ENCODE measurements around the gene PYCR2. TPM values are rescaled to one million over a fixed set of nuclear protein-coding genes. Genes with fewer than 3 reads are reported as not detected.

PYCR2 gene
- total RNA-seq, 1 donor = 36.7 TPM

DNA sequence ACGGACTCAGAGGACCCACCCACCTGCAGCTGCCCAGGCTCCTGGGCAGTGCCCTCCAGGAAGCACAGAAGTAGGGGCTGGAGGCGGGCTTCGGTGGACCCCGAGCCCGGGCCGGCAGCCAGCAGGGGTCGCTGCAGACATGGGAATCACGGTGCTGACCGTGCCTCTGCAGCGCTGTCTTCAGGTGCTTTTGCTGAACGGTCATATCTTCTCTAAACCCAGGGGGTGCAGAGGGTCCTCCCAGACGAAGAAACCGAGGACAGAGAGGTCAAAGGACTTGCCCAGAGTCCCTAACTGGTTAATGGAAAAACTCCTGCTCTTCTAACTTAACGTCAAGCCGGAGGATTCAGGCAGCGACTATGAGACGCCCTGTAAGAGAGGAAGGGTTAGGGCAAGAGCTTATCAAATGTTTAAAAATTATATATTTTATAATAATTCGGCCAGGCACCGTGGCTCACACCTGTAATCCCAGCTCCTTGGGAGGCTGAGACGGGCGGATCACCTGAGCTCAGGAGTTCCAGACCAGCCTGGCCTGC, 38.5 kb upstream of the PYCR2 start:
- no peak overlapping the region for H3K4me3 ChIP-seq (ENCODE audit: low read depth, low read length)
- peak; percentile 60 for TF ChIP-seq CTCF (IDR thresholded peaks at IDR 0.05; ENCODE audit: insufficient read depth, low read depth, low read length)
- DNase-seq (ENCODE audit: low read depth) = peak; percentile 25

DNA sequence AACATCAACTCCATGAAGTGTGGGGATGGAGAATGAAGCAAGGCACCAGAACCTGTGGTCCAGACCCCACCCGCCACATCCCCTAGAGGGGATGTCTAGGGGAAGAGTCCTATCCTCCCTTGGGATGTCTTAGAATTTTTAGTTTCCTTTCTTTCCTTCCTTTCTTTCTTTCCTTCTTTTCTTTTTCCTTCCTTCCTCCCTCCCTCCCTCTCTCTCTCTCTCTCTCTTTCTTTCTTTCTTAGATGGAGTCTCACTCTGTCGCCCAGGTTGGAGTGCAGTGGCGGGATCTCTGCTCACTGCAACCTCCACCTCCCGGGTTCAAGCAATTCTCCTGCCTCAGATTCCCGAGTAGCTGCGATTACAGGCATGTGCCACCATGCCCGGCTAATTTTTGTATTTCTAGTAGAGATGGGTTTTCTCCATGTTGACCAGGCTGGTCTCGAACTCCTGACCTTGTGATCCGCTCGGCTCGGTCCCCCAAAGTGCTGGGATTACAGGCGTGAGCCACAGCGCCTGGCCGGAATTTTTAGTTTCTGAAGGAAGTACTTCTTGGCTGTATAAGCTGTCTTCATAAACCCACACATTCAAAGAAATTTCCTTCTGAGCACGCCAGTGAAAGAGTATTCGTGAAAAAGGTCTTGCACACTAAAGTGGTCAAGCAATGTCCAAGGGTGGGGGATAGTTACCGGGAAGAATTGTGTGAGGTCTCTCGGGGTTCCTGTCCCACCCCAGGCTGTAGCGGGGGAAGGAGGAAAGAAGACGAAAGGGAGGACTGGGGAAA, 37.8 kb upstream of the PYCR2 start:
- no peak for TF ChIP-seq CTCF (IDR thresholded peaks at IDR 0.05; ENCODE audit: insufficient read depth, low read depth, low read length)
- H3K4me3 ChIP-seq (ENCODE audit: low read depth, low read length) = no peak overlapping the region
- DNase-seq (ENCODE audit: low read depth) = no peak

DNA sequence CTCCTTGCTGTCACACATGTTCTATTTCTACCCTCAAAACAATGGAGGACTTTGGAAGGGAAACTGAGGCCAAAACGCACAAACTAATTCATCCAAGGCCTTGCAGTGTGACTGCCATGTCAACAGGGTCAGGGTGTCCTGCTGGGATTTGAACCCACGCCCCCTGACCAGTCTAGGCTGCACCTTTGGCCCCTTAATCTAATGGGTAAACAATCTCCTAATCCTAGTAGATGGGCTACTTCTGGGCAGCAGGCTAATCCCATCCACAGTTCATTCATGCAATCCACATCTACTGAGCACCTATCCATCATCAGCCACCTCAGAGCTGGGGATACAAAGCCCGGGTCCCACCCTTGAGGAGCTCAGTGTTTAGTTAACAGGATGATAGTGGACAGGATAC, 34.0 kb upstream of the PYCR2 start:
- no peak for DNase-seq (ENCODE audit: low read depth)
- no peak for TF ChIP-seq CTCF (IDR thresholded peaks at IDR 0.05; ENCODE audit: insufficient read depth, low read depth, low read length)
- no peak overlapping the region for H3K4me3 ChIP-seq (ENCODE audit: low read depth, low read length)

- no peak for DNase-seq (ENCODE audit: low read depth)
- H3K4me3 ChIP-seq (ENCODE audit: low read depth, low read length) = no peak overlapping the region
- no peak for TF ChIP-seq CTCF (IDR thresholded peaks at IDR 0.05; ENCODE audit: insufficient read depth, low read depth, low read length)
These were observed 30.7 kb upstream of the PYCR2 start for GRCh38 chr1:225954753-225955152.

- H3K4me3 ChIP-seq (ENCODE audit: low read depth, low read length) = no peak overlapping the region
- no peak for TF ChIP-seq CTCF (IDR thresholded peaks at IDR 0.05; ENCODE audit: insufficient read depth, low read depth, low read length)
- DNase-seq (ENCODE audit: low read depth) = no peak
These were observed 29.3 kb upstream of the PYCR2 start for GRCh38 chr1:225953315-225953714.

DNA sequence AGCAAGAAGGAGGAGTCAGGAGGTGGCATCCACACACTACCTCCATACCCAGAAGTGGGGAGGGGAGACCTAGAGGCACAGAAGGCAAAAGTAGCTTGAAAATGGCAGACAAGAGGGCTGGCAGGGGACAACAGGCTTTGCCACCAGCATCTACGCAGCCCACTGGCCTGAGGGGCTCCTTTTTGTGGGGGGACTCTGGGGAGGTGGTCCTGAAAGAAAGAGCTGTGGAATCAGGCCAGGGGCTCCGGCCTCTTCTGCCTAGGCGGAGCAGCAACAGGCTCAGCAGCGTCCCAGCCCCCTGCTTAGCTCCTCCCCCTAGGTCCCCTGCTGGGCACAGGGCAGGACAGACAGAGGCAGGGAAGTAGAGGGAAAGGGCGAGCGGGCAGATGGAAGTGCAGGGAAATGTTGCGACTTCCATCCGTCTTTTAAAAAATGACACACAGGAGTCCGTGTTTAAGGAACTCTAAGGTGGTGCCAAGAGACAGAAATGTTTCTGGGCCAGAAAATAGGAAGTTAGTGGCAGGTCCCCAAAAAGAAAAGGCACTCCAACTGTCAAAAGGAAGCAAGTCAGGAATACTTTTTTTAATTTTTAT, 27.0 kb upstream of the PYCR2 start:
- TF ChIP-seq CTCF (IDR thresholded peaks at IDR 0.05; ENCODE audit: insufficient read depth, low read depth, low read length) = no peak
- no peak for DNase-seq (ENCODE audit: low read depth)
- H3K4me3 ChIP-seq (ENCODE audit: low read depth, low read length) = no peak overlapping the region

Measured in fibroblast of villous mesenchyme (primary cell).